ENCODE data around the gene CDKN1C.

GRCh38 chr11:2881076-2881980, 4.2 kb downstream of the CDKN1C start:
- TF ChIP-seq POLR2A (IDR thresholded peaks at IDR 0.05; ENCODE audit: low read length) (no peak), GATA1 (IDR thresholded peaks at IDR 0.05; ENCODE audit: low read depth, low read length) (no peak)
